Loucy (cell line): Measurements from ENCODE around the gene SLC9A9.

Experiments
- CTCF ChIP-seq: fragments of 200-600 bp; sonication (generic); conservative IDR thresholded peaks from 2 replicates; pipeline ENCODE4 v1.5.1; 2014; ENCODE audit warnings: mild to moderate bottlenecking, antibody characterized with exemption, low read length
- EZH2phosphoT487 ChIP-seq: fragments of 200-600 bp; IDR thresholded peaks from 2 replicates; pipeline ENCODE4 v1.6.1; 2018; ENCODE audit warnings: antibody characterized with exemption, mild to moderate bottlenecking, moderate library complexity, borderline replicate concordance

GRCh38 chr3:143521803-143522202 is 326.5 kb downstream of the SLC9A9 start:
- TF ChIP-seq CTCF (no peak), EZH2phosphoT487 (no peak)
